HG03135 (cell line): ENCODE results near the gene RIPOR3.
"Not testable (repeated sequence)": the region's sequence is repeated elsewhere in the genome, so short reads cannot be mapped to it uniquely, and the experiment has no call there.

Source experiments
- ATAC-seq: cut with Tn5 transposase; IDR thresholded peaks from one replicate; pipeline ENCODE4 v1.9.1; 2021; ENCODE audit warnings: mild to moderate bottlenecking, moderate library complexity; ENCODE audit not compliant: unreplicated experiment

RIPOR3 gene

DNA sequence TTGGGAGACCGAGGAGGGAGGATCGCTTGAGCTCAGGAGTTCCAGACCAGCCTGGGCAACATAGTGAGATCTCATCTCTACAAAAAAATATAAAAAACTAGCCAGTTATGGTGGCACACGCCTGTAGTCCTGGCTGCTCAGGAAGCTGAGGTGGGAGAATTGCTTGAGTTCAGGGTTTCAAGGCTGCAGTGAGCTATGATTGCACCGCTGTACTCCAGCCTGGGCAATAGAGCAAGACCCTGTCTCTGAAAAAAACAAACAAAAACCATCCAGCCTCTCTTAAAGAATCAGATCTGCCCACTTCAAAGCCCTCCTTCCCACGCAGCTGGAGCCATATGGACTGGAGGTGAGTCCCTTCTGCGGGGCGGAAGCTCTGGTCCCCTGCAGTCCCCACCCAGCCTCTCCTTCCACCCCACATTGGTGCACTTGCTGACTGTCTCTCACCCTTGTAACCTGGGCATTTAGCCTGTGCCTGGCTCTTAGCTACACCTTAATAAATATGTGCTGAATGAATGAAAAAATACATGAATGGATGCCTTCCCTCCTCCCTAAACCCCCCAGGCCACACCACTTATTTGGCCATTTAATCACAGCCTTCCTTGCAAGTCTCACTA lies 32.9 kb upstream of the RIPOR3 start:
- ATAC-seq = no peak

DNA sequence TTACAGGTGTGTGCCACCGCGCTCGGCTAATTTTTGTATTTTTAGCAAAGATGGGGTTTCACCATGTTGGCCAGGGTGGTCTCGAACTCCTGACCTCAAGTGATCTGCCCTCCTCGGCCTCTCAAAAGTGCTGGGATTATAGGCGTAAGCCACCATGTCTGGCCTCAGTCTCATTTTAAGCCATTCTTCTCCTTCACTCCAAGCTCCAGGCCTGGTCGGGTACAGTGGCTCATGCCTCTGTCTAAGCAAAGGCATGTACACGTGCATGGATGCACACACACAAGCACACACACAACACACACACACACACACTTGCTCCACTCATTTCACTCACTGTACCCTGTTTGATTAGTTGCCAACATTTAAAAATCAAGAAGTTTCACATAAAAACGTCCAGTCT lies 32.3 kb upstream of the RIPOR3 start:
- no peak for ATAC-seq

DNA sequence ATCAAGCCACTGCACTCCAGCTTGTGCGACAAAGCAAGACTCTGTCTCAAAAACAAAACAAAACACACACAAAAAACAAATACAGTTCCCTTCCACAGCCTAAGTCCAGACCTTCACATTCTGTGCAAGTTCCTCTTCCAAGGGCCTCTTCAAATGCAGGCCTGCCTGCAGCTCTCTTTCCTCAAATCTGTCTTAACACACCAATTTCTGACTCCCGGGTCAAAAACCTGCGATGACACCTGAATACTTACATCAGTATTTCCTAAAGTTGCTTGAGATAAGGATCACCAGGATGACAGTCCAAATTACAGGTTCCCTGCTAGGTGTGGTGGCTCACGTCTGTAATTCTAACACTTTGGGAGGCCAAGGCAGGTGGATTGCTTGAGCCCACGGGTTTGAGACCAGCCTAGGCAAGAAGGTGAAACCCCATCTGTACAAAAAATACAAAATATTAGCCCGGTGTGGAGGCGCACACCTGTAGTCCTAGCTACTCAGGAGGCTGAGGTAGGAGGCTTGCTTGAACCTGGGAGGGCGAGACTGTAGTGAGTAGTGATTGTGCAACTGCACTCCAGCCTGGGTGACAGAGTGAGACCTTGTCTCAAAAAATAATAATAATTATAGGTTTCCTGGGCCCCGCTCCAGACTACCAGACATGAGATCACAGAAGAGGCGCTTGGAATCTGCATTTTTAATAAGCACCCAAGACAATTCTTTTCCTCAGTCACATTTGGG lies 31.2 kb upstream of the RIPOR3 start:
- no peak for ATAC-seq

DNA sequence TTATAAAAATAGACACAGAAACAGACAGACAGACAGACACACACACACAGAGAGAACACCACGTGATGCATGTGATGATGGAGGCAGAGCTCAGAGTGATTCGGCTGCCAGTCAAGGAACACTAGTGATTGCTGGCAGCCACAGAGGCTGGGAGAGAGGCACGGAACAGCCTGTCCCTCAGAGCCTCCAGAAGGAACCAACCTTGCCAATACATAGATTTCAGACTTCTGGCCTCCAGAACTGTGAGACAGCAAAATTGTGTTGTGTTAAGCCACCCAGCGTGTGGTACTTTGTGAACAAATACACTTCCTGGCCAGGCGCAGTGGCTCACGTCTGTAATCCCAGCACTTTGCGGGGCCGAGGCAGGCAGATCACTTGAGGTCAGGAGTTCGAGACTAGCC lies 30.5 kb upstream of the RIPOR3 start:
- ATAC-seq = no peak

DNA sequence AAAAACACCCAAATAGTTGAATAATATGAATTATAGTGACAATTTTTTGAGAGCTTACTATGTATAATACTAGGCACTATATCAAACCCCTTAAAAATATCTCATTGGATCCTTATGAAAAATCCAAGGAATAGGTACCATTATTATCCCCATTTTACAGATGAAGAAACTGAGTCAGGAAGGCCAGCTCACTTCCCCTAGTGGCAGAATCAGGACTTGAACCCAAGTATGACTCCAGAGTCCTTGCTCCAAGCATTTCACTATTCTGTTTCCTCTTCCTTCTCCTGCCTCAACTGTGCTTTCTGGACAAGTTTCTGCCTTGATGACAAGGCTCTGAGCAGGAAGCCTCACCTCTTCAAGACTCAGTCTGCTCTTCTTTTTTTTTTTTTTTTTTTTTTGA lies 29.2 kb upstream of the RIPOR3 start:
- no peak for ATAC-seq

DNA sequence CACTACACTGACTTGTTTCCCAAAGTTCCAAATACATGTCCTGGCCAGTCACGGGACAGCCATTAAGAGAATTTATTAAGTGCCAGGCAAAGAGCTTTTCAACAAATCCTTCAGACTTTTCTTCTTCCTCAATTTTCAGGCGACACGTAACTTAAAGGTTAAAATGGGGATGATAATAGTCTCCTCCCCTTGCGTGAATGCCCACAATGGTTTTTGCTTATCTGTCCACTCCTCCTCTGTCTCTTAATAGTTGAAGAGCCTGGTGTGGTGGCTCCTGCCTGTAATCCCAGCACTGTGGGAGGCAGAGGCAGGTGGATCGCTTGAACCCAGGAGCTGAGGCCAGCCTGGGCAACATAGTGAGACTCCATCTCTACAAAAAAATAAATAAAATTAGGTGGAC lies 28.7 kb upstream of the RIPOR3 start:
- ATAC-seq = no peak

DNA sequence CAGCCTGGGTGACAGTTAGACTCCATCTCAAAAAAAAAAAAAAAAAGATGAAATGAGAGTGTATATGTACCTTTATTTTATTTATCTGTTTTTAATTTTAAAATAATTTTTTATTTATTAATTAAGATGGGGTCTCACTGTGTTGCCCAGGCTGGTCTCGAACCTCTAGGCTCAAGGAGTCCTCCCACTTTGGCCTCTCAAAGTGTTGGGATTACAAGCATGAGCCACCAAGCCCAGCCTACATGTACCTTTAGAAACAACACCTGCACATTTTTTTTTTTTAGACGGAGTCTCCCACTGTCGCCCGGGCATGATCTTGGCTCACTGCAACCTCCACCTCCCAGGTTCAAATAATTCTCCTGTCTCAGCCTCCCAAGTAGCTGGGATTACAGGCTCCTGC lies 28.0 kb upstream of the RIPOR3 start:
- ATAC-seq = no peak

DNA sequence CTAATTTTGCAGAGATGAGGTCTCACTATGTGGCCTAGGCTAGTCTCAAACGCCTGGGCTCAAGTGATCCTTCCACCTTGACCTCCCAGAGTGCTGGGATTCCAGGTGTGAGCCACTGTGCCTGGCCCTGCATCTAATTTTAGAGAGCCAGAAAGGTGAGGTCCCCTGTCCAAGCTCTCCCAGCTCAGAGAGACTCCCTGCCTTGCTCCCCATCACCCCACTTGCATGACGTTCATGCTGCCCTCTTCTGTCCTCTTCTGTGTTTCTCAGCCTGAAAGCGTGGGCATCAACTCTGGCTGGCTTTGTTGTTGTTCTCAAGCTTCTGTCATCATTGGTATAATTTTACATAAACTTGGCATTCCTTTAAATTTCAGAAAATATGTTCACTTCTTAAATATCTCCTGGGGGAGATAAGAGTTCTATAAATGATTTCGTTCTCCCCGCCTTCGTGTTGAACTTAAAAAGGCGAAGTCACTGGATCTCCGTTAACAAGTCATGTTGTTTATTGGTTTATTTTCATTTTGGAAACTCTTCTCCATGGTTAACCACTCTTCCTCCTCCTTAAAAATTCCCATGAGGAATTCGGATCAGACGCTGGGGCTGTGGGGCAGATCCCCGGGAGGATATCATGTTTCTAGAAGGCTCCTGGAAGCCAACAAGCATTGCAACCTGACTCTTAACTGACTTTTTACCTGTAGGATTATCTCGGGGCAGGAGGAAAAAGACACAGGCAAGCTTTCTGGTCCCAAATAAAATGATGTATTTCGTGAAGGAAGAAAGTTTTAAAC lies 26.8 kb upstream of the RIPOR3 start:
- no peak for ATAC-seq

DNA sequence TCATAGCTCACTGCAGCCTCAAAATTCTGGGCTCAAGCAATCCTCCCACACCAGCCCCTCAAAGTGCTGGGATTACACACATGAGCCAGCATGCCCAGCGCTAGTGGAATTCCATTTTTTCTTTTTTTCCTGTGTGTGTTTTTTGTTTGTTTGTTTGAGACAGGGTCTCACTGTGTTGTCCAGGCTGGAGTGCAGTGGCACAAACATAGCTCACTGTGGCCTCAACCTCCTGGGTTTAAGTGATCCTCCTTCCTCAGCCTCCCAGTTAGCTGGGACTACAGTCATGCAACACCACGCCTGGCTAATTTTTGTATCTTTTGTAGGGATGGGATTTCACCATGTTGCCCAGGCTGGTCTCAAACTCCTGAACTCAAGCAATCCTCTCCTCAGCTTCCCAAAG lies 26.0 kb upstream of the RIPOR3 start:
- ATAC-seq = no peak

DNA sequence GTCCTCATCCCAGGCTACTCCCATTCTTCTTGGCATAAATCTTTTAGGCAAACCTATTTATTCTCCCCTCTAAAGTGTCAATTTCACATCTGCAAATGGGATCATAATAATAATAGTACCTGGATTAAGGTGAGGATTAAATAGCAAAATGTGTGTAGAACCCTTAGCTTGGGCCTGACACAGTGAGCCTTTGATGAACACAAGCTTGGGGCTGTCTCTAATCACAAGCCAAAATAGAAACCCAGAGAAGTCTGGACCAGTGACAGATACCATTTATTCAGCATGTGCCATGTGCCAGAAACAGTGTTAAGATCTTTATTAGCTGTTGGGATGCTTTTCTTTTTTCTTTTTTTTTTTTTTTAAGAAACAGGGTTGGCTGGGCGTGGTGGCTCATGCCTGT lies 25.2 kb upstream of the RIPOR3 start:
- no peak for ATAC-seq

DNA sequence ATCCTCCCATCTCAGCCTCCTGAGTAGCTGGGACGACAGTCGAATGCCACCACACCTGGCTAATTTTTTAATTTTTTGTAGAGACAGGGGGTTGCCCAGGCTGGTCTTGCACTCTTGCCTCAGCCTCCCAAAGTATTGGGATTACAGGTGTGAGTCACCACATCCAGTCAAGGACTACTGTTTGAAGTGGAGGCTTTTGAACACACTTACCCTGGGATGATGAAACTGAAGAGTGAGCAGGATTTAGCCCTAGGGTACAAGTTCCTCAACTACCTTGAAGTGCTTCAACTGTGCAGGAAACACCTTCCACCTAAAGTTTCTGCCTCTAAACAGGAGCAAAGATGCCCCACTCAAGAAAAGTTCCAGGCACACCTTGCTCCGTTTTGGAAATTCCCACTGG lies 24.4 kb upstream of the RIPOR3 start:
- ATAC-seq = no peak

DNA sequence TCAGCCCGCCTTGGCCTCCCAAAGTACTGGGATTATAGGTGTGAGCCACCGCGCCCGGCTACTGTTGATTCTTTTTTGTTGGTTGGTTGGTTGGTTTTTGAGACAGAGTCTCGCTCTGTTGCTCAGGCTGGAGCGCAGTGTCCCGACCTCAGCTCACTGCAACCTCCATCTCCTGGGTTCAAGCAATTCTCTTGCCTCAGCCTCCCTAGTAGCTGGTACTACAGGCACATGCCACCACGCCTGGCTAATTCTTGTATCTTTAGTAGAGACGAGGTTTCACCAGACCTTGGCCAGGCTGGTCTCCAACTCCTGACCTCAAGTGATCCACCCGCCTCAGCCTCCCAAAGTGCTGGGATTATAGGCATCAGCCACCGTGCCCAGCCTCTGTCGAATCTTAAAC lies 23.1 kb upstream of the RIPOR3 start:
- ATAC-seq = not testable (repeated sequence)

DNA sequence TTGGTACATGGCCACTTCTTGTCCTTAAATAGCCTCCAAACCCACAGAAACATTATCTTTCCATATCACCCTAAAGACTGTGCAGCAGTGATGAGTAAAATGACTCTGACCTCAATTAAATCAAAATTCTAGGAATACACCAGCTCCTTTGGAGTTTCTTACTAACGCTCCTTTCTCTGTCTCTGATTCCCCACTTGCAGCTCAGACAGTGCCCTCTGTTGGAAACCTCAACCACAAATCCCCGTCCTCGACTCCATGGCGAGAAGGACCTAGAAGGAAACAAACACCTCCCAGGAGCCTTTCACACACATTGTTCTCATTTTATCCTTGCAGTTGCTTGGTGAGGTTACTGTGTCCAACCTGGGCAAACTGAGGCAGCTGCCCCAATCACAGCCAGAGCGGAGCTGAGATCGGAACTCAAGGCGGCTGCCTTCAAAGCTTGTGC lies 22.3 kb upstream of the RIPOR3 start:
- no peak for ATAC-seq

DNA sequence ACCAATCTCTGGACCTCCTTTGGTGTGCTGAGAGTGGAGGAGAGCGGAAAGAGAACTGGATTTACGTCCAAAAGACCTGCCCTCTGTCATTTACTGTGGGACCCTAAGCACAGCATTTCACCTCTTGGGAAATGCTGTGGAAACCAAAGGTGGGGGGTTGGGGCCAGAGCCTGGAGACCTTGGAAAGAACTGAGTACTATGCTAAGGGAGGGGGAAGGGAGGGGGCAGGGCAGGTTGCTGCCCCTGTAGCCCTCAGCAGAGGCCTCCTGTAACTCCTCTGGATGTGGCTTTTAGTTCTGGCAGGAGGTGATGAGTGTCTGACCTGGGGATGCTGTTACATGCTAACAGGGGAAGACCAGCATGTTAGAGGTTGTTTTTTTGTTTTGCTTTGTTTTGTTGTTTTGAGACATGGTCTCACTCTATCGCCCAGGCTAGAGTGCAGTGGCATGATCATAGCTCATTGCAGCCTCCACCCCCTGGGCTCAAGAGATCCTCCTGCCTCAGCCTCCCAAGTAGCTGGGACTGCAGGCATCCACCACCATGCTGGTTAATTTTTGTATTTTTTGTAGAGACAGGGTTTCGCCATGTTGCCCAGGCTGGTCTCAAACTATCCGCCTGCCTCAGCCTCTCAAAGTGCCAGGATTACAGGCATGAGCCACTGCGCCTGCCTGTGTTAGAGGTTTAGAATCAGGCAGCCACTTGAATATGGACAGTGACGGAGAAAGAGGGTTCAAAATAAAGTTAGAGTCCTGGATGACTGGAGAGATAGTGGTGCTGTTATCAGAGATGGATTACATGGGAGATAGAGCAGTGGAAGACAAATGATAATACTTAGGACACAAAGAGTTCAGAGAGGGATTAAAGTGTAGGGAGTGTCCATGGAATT lies 21.7 kb upstream of the RIPOR3 start:
- ATAC-seq = no peak

DNA sequence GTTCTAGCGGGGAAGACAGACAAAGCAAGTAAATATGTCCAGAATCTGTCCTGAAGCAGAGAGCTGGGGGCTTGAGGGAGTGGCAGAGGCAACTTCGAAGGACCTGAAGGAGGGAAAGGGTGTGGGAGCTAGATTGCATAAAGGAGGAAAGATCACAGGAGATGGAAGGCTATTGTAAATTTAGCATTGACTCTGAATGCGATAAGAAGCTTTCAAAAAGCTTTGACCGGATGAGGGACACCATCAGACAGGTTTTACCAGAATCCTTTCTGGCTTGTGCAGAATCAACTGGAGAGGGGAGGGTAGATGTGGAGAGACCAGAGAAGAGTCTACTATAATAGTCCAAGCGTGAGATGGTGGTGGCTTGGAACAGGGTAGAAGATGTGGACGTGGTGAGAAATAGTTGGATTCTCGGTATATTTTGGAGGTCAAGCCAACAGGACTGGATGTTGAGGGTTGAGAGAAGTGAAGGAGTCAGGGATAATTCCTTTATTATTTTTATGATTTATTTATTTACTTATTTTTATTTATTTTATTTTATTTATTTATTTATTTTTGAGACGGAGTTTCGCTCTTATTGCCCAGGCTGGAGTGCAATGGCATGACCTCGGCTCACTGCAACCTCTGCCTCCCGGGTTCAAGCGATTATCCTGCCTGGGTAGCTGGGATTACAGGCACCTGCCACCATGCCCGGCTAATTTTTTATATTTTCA lies 19.9 kb upstream of the RIPOR3 start:
- no peak for ATAC-seq

DNA sequence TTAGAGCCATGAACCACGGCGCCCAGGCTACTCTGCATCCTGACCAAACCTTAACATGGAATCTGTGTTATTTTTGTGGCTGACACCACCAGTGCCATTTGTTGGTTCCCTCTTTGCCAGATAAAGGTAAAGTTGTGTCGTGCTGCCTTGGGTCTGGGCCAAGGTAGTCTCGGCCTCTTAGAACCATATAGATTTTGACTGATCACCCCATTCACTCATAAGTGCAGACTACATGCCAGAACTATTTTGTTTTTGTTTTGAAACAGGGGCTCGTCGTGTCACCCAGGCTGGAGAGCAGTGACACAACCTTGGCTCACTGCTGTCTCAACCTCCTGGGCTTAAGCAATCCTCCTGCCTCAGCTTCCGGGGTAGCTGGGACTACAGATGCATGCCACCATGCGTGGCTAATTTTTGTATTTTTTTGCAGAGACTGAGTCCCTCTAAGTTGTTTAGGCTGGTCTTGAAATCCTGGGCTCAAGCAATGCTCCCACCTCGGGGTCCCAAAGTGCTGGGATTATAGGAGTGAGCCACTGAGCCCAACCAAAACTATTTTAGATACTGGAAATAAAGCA lies 19.2 kb upstream of the RIPOR3 start:
- ATAC-seq = no peak

DNA sequence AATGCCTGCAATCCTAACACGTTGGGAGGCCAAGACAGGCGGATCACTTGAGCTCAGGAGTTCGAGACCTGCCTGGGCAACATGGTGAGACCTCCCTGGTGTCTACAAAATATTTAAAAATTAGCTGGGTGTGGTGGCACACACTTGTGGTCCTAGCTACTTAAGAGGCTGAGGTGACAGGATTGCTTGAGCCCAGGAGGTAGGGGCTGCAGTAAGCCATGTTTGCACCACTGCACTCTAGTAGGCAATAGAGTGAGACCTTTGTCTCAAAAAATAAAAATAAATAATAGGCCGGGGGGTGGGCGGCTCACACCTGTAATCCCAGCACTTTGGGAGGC lies 18.3 kb upstream of the RIPOR3 start:
- ATAC-seq = no peak

DNA sequence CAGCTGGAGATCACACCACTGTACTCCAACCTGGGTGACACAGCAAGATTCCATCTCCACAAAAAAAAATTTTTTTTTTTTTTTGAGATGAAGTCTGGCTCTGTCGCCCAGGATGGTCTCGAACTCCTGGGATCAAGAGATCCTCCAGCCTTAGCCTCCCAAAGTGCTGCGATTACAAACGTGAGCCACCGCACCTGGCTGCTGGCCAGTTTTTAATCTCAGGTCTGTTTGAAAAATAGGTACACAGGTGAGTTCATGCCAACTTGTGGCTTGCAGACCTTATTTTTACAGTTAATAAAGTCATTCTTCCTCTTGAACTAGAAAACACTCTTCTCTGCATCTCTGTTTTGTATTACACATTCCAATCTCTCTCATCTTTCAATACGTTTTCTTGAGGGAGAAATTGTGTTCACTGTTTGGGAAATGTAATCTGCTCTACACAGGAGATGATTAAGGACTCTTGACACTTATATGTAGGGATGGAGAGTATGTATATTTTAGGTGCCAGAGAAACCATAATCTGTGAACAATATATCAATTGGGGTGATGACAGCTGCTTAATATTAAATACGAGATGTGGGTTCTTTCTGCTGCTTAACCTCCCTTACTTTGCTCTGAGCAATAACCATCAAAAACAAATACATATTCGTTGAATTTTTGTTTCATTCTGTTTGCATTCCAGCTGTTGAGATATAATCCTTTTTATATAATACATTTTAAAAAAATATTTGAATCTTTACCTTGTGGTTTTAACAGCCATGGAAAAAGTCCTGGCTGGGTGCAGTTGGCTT lies 17.7 kb upstream of the RIPOR3 start:
- no peak for ATAC-seq

DNA sequence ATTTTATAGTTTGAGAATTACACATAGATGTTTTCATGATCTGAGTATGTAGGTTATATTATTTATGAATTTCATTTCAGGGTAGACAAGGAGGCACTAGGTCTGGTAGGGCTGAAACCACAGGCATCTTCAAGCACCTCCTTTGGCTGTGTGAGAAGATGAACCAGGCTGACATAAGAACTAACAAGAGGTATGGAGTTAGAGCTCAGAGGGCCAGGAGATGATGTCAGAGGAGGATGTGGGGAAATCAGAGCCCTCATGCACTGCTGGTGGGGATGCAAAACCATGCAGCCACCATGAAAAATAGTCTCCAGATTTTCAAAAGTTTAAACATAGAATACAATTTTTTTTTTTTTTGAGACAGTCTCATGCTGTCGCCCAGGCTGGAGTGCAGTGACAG lies 13.6 kb upstream of the RIPOR3 start:
- ATAC-seq = no peak
